Nephron (organoid): ENCODE data around the gene FAM81B.
A peak's percentile ranks its signal among the peaks of the same experiment; 100 is the strongest.
"Not testable (repeated sequence)": the region's sequence is repeated elsewhere in the genome, so short reads cannot be mapped to it uniquely, and the experiment has no call there.

Experiments used
- H3K27ac Mint-ChIP-seq, 3 experiments: 2 replicates each; pipeline ENCODE4 v1.8.0; 2020; ENCODE audit warnings: mixed read lengths in 3 of 3, mild to moderate bottlenecking in 2 of 3, moderate library complexity in 1 of 3
- H3K27me3 Mint-ChIP-seq: 2 replicates; pipeline ENCODE4 v1.8.0; 2021; ENCODE audit warnings: low read depth, mild to moderate bottlenecking, moderate library complexity, mixed read lengths
- H3K36me3 Mint-ChIP-seq: 2 replicates; pipeline ENCODE4 v1.8.0; 2020; ENCODE audit warnings: low read depth, mixed read lengths
- H3K4me1 Mint-ChIP-seq: 2 replicates; pipeline ENCODE4 v1.8.0; 2020; ENCODE audit warnings: mixed read lengths
- H3K4me3 Mint-ChIP-seq, 3 experiments: 2 replicates each; pipeline ENCODE4 v1.8.0; 2020; ENCODE audit warnings: mild to moderate bottlenecking in 3 of 3, mixed read lengths in 3 of 3, moderate library complexity in 2 of 3
- H3K9me3 Mint-ChIP-seq: 2 replicates; pipeline ENCODE4 v1.8.0; 2020; ENCODE audit warnings: mixed read lengths
- TF ChIP-seq, protein P1 (sequence below), 3 experiments: fragments of 200-600 bp; sonication (generic); IDR thresholded peaks; one replicate each; pipeline ENCODE4 v1.5.0; 2021; ENCODE audit warnings: antibody characterized with exemption in 3 of 3; ENCODE audit not compliant: unreplicated experiment in 3 of 3

FAM81B gene

DNA sequence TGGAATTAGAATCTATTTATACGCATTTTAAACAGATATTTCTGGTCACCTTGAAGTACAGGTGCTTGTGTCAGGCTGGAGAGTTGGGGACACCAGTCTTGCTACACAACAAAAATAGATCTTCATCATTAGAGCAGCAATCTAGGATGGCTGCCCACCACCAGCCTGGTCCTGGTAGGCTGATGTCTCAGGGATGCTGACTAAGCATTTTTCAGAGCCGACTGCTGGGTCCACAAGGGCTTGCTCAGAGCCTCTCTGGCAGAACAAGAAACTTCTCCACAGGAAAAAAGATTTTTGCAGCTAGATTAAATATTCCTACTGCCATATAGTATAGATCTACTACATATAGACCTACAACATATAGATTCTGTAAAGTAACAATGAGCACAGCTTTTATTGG lies 12.0 kb upstream of the FAM81B start:
- Mint-ChIP-seq H3K27ac (no peak overlapping the region), H3K4me1 (peaks cover 6% of the 10 kb centered on the region), H3K9me3 (peaks cover 8% of the 10 kb centered on the region), H3K4me3 (no peak overlapping the region), H3K27me3 (no peaks in the 10 kb centered on the region), H3K36me3 (peaks cover 9% of the 10 kb centered on the region)
- TF ChIP-seq, protein P1, sequence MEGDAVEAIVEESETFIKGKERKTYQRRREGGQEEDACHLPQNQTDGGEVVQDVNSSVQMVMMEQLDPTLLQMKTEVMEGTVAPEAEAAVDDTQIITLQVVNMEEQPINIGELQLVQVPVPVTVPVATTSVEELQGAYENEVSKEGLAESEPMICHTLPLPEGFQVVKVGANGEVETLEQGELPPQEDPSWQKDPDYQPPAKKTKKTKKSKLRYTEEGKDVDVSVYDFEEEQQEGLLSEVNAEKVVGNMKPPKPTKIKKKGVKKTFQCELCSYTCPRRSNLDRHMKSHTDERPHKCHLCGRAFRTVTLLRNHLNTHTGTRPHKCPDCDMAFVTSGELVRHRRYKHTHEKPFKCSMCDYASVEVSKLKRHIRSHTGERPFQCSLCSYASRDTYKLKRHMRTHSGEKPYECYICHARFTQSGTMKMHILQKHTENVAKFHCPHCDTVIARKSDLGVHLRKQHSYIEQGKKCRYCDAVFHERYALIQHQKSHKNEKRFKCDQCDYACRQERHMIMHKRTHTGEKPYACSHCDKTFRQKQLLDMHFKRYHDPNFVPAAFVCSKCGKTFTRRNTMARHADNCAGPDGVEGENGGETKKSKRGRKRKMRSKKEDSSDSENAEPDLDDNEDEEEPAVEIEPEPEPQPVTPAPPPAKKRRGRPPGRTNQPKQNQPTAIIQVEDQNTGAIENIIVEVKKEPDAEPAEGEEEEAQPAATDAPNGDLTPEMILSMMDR (IDR thresholded peaks at IDR 0.05; ENCODE audit: unreplicated experiment in 3 of 3), result no peak

DNA sequence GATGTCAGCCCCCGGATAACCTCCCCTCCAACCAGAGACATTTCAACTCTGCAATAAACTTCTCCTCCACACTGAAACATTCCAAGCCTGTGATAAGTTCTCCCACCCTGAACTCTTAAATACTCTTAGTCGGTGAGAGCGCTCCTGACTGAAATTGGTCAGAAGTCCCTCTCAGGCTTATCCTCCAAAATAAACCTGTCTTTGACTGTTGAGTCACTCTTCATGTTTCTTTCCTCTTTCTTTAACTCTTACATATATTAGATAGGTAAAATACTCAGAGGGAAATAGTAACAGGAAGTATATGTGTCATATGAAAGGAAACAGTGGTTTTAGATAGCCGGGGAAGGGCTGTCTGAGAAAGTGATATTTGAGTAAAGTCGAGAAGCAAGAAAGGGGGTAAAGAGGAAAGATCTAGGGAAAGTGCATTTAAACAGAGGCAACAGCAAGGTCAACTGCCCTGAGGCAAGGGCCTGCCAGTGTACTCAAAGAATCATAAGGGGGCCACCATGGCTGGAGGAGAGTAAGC lies 11.0 kb upstream of the FAM81B start:
- Mint-ChIP-seq H3K27me3 (no peaks in the 10 kb centered on the region), H3K36me3 (peaks cover 9% of the 10 kb centered on the region)

DNA sequence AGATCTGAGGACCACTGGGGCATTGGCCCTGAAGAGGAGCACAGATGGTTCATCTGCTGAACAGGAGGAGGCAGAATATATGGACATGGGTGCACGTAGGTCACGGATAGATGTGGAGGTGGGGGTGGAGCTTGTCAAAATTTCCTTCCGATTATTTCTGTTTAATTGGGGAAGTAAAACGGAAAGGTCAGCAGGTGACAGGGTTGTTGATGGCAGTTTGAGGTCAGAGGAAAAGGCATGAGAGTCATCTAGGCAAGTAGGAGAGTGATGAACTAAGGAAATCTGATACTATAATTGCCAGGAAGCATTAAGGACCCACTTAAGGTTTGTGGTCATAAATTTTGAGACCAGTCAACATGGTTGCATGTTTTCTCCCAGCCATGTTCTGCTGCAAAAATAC lies 8.4 kb upstream of the FAM81B start:
- TF ChIP-seq, protein P1 (IDR thresholded peaks at IDR 0.05; ENCODE audit: unreplicated experiment in 3 of 3), result no peak
- Mint-ChIP-seq H3K27ac (peak overlapping the region in 1 of 3 experiments; percentile 17), H3K36me3 (peaks cover 11% of the 10 kb centered on the region), H3K4me3 (no peak overlapping the region), H3K9me3 (peaks cover 12% of the 10 kb centered on the region), H3K27me3 (no peaks in the 10 kb centered on the region), H3K4me1 (peaks cover 6% of the 10 kb centered on the region)

More for the DNA sequence above, 11.0 kb upstream of the FAM81B start:
- TF ChIP-seq, protein P1 (IDR thresholded peaks at IDR 0.05; ENCODE audit: unreplicated experiment in 3 of 3), result no peak
- no peak overlapping the region for H3K4me3 Mint-ChIP-seq
- H3K9me3 Mint-ChIP-seq, result peaks cover 8% of the 10 kb centered on the region
- no peak overlapping the region for H3K27ac Mint-ChIP-seq
- peaks cover 6% of the 10 kb centered on the region for H3K4me1 Mint-ChIP-seq

DNA sequence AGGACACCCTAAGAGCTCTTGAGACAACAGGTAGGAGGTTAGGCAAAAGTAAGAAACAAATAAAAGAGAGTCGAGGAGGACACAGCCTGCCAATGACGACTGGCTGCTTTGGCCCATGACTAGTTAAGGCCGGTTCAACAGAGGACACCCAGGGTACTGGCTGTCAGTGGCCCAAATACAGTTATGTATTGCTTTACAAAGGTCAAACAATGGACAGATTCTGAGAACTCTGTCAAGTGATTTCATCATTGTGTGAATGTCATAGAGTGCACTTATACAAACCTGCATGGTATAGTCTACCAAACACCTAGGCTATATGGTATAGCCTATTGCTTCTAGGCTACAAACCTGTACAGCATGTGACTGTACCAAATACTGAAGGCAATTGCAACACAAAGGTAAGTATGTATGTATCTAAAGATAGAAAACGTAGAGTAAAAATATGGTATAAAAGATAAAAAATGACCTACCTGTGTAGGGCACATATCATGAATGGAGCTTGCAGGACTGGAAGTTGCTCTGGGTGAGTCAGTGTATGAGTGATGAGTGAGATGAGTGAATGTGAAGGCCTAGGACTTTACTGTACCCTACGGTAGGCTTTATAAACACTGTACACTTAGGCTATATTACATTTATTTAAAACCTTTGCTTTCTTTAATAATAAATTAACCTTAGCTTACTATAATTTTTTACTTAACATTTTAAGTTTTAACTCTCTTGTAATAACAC lies 6.5 kb upstream of the FAM81B start:
- Mint-ChIP-seq H3K27ac (no peak overlapping the region), H3K4me3 (no peak overlapping the region), H3K9me3 (peaks cover 11% of the 10 kb centered on the region), H3K27me3 (no peaks in the 10 kb centered on the region), H3K4me1 (peaks cover 6% of the 10 kb centered on the region), H3K36me3 (peaks cover 12% of the 10 kb centered on the region)
- TF ChIP-seq, protein P1 (IDR thresholded peaks at IDR 0.05; ENCODE audit: unreplicated experiment in 3 of 3), result no peak

DNA sequence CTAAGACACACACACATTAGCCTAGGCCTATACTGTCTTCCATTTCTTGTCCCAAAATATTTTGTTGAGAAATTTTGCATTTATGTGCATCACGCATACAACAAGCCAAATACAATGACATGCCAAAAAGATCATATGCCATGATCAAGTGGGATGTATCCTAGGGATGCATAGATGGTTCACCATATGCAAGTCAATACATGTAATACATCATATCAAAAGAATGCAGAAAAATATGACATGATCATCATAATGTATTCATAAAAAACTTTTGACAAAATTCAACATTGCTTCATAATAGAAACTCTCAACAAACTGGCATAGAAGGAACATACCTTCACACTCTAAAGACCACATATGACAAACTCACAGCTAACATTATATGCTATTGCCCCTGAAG lies 5.8 kb upstream of the FAM81B start:
- no peak overlapping the region for H3K4me3 Mint-ChIP-seq
- no peaks in the 10 kb centered on the region for H3K27me3 Mint-ChIP-seq
- H3K36me3 Mint-ChIP-seq, result peaks cover 5% of the 10 kb centered on the region
- H3K27ac Mint-ChIP-seq, result no peak overlapping the region
- TF ChIP-seq, protein P1 (IDR thresholded peaks at IDR 0.05; ENCODE audit: unreplicated experiment in 3 of 3), result no peak
- peaks cover 9% of the 10 kb centered on the region for H3K9me3 Mint-ChIP-seq
- peaks cover 6% of the 10 kb centered on the region for H3K4me1 Mint-ChIP-seq

- not testable (repeated sequence) for H3K27me3 Mint-ChIP-seq, H3K4me3 Mint-ChIP-seq, H3K9me3 Mint-ChIP-seq, H3K36me3 Mint-ChIP-seq, H3K4me1 Mint-ChIP-seq
- peak overlapping the region in 2 of 3 experiments; percentile 80 to 90 for H3K27ac Mint-ChIP-seq
Observed at GRCh38 chr5:95391965-95392364, 799 bp downstream of the FAM81B start.
